Muscle layer of colon (tissue), 2 donors: ENCODE results near the gene HIC1.
A peak's percentile ranks its signal among the peaks of the same experiment; 100 is the strongest.

Source experiments
- H3K27ac ChIP-seq: one replicate; pipeline ENCODE4 v1.7.0; 2013; ENCODE audit warnings: low read depth, mild to moderate bottlenecking, low read length, moderate library complexity
- H3K27me3 ChIP-seq, 2 donors: one replicate each; pipeline ENCODE4 v1.7.0; 2013; ENCODE audit warnings: low read length in 2 of 2, mild to moderate bottlenecking in 2 of 2; ENCODE audit not compliant: insufficient read depth in 2 of 2, control insufficient read depth in 1 of 2
- H3K36me3 ChIP-seq: one replicate; pipeline ENCODE4 v1.7.0; 2013; ENCODE audit warnings: mild to moderate bottlenecking, low read length; ENCODE audit not compliant: insufficient read depth
- H3K4me1 ChIP-seq: one replicate; pipeline ENCODE4 v1.7.0; 2013; ENCODE audit warnings: mild to moderate bottlenecking, low read length; ENCODE audit not compliant: insufficient read depth
- H3K4me3 ChIP-seq, 2 donors: one replicate each; pipeline ENCODE4 v1.7.0; 2013; ENCODE audit warnings: low read length in 2 of 2, low read depth in 1 of 2, mild to moderate bottlenecking in 1 of 2, moderate library complexity in 1 of 2
- H3K9ac ChIP-seq: one replicate; pipeline ENCODE4 v1.7.0; 2013; ENCODE audit warnings: low read length
- H3K9me3 ChIP-seq: one replicate; pipeline ENCODE4 v1.7.0; 2013; ENCODE audit warnings: mild to moderate bottlenecking, low read length
- donor health status: abdominal sarcoma.
- donor health status: Adenocarcinoma of cecum.

HIC1 gene

DNA sequence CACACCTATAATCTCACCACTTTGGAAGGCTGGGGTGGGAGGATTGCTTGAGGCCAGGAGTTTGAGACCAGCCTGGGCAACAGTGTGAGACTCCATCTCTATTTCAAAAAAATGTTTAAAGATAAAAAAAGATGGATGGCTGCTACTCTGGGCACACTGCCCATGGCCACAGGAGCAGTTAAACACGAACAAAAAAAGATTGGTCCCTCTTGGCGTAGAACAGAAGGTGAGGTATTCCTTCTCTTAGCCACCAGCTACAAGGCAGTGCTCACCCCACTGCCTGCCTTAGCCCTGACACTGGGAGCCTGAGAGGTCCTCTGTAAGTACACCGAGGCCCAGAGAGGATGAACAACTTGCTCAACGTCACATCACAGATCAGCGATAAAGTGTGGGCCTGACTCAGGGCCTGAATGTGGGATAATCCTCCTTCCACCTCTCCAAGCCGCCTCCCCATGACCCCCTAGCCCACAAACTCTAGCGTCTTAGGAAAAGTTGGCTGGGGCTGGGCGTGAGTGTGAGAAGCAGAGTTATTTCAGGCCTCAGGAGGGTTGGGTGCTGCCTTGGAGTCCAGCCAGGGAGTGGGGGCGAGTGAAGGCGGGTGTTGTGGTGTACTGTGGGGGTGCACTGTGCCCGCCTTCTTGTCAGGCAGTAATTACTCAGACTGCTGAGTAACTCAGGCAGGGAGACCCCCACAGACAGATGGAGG, 27.2 kb upstream of the HIC1 start:
- H3K4me1 ChIP-seq, result peaks cover 39% of the 10 kb centered on the region
- H3K36me3 ChIP-seq, result no peaks in the 10 kb centered on the region
- H3K27me3 ChIP-seq, result peaks cover 9 to 49% of the 10 kb centered on the region in 2 donors
- H3K4me3 ChIP-seq, result no peak overlapping the region
- no peak overlapping the region for H3K27ac ChIP-seq
- no peaks in the 10 kb centered on the region for H3K9me3 ChIP-seq
- H3K9ac ChIP-seq, result no peak overlapping the region

DNA sequence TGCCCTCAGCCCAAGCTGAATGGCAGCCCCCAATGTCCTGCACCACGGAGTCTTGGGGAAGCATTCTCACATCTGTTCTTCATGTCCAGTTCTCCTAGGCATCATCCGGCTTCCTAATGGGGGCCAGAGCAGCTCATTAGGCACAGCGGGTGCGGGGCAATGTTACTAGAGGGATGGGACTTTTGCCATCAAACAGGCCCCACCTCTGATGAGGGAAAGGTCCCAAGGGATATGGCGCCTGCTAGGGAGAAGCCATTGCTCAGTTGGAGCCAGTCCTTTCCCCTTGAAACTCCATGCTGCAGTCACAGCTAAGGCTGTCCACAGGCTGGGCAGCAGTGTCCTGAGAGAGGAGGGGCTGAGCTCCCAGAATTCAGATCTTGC, 26.7 kb upstream of the HIC1 start:
- Histone ChIP-seq H3K27me3 (peaks cover 9 to 44% of the 10 kb centered on the region in 2 donors), H3K9ac (no peak overlapping the region), H3K36me3 (peaks cover 1% of the 10 kb centered on the region), H3K9me3 (no peaks in the 10 kb centered on the region), H3K4me3 (no peak overlapping the region), H3K27ac (no peak overlapping the region), H3K4me1 (peaks cover 39% of the 10 kb centered on the region)

DNA sequence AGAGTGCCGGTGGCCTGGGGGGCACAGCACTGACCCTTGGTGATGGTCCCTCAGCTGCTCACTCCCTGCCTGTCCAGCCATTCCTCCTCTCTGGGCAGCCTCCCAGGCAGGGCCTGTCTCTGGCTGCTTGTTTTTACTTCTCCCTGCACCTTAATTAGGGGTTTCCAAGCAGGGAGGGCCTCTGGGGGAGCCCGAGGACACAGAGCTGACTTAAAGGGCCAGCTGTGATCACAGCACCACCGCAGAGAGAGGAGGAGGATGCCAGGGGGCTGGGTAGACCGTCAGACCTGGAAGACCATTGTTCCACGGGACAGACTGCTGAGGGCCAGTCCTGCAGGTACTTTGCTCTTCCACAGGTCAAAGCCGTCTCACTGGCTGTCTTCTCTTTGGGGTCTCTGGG, 26.2 kb upstream of the HIC1 start:
- no peaks in the 10 kb centered on the region for H3K9me3 ChIP-seq
- H3K4me1 ChIP-seq, result peaks cover 39% of the 10 kb centered on the region
- peaks cover 9 to 41% of the 10 kb centered on the region in 2 donors for H3K27me3 ChIP-seq
- no peak overlapping the region for H3K9ac ChIP-seq
- H3K4me3 ChIP-seq, result no peak overlapping the region
- peaks cover 6% of the 10 kb centered on the region for H3K36me3 ChIP-seq
- H3K27ac ChIP-seq, result no peak overlapping the region

DNA sequence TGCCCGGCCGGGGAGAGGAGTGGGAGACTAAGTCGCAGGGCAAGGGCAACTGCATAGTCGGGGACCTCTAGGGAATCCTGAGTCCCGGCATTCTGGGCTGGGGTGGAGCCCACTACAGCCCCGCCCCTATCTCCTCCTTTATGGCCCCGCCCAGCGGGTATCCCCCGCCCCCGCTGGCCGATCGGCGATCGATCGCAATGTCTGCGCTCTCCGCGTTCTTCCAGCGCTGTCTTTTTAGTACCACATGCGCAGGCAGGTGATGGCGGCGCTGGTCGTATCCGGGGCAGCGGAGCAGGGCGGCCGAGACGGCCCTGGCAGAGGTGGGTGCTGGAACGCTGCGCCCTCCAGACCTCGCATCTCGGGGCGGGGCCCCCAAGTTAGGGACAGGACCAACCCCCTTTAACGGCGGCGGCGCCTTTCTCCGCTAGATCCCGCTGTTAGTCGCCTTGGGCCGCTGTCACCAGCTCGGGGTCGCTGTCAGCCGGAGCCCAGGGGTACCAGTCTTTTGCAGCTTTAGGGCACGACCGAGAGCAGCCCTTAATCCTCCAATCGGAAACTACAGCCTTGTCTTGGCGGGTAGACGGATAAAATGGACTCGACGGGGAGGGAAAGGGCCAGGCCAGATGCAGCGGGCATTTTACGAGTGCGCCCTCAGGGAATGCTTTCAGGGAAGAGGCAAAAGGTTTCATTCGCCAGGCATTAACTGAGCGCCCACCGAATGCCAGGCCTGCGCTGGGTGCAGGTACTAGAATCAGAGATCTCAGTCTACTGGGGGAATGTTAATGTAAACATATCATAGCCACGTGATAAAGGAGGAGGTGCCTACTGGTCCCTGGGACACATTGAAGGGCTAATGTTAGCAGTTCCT, 24.8 kb upstream of the HIC1 start, which contains the start of gene DPH1:
Gene DPH1, plus strand, starts transcription at position 243 of the 868 bp plus-strand sequence. Its CDS starts 17 bp downstream, at position 260.
- Histone ChIP-seq H3K27me3 (peaks cover 9 to 27% of the 10 kb centered on the region in 2 donors), H3K4me3 (peak within 1 kb of the TSS; percentile 88 to 98), H3K9ac (peak within 1 kb of the TSS; percentile 82), H3K9me3 (no peaks in the 10 kb centered on the region), H3K4me1 (peaks cover 31% of the 10 kb centered on the region), H3K36me3 (peaks cover 10% of the 10 kb centered on the region), H3K27ac (peak within 1 kb of the TSS; percentile 36)

DNA sequence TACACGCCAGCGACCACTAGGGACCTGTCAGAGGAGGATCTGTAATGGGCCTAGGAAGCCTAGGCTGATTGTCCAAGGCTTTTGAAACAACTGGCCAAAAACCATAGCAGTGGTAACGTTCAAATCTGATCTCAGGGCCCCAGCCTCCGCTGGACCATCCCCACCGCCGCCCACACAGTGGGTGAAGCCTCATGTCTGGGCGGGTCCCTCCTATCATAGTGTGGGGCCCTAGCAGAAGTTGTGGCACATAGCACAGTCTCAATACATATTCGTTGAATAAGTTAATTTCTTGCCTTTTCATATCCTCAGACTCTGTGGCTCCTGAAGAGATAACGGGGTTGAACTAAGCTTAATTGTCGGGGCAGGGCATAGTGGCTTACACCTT, 24.1 kb upstream of the HIC1 start:
- Histone ChIP-seq H3K4me3 (peak overlapping the region; percentile 88 to 98), H3K9me3 (no peaks in the 10 kb centered on the region), H3K9ac (peak overlapping the region; percentile 82), H3K4me1 (peaks cover 30% of the 10 kb centered on the region), H3K27ac (peak overlapping the region; percentile 36), H3K36me3 (peaks cover 13% of the 10 kb centered on the region), H3K27me3 (peaks cover 9 to 20% of the 10 kb centered on the region in 2 donors)

DNA sequence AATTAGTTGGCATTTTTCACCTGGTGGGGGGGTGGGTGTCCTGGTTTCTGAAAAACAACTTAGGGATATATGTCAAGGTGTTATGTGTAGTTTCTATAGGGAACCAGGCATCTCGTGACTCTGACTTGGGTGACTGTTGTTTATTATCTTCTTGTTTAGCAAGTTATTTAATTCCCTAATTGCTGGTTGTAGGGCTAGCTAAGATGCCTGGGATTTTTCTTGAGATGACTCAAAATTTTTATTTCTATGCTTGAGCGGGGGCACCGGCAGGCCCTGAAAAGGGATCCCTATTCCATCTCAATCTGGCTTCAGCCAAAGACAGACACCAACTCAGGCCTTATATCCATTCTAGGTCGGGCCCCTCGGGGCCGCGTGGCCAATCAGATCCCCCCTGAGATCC, 21.8 kb upstream of the HIC1 start:
- H3K27me3 ChIP-seq, result peaks cover 0 to 7% of the 10 kb centered on the region in 2 donors
- H3K9ac ChIP-seq, result no peak overlapping the region
- H3K9me3 ChIP-seq, result no peaks in the 10 kb centered on the region
- H3K4me1 ChIP-seq, result peaks cover 23% of the 10 kb centered on the region
- H3K36me3 ChIP-seq, result peaks cover 32% of the 10 kb centered on the region
- no peak overlapping the region for H3K4me3 ChIP-seq
- no peak overlapping the region for H3K27ac ChIP-seq

DNA sequence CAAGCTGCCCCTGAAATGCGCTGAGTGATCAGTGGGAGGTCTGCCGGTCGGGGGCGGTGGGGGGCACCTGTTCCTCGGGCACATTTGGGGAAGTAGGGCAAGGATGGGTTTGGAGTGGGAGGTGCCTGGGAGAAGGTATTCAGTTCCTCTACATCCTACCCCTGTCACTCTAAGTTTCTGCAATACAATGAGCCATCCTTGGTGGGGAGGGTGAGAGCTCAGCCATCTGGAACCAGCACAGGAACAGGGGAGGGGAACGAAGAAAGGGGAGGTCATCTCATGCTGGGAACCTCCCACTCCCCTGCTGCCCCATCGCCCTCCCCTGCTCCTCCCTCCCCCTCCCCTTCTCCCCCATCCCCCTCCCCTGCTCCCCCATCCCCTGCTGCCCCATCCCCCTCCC, 20.7 kb upstream of the HIC1 start:
- H3K4me1 ChIP-seq, result peaks cover 23% of the 10 kb centered on the region
- H3K4me3 ChIP-seq, result no peak overlapping the region
- no peaks in the 10 kb centered on the region for H3K27me3 ChIP-seq
- no peak overlapping the region for H3K9ac ChIP-seq
- peaks cover 32% of the 10 kb centered on the region for H3K36me3 ChIP-seq
- H3K27ac ChIP-seq, result no peak overlapping the region
- H3K9me3 ChIP-seq, result no peaks in the 10 kb centered on the region

DNA sequence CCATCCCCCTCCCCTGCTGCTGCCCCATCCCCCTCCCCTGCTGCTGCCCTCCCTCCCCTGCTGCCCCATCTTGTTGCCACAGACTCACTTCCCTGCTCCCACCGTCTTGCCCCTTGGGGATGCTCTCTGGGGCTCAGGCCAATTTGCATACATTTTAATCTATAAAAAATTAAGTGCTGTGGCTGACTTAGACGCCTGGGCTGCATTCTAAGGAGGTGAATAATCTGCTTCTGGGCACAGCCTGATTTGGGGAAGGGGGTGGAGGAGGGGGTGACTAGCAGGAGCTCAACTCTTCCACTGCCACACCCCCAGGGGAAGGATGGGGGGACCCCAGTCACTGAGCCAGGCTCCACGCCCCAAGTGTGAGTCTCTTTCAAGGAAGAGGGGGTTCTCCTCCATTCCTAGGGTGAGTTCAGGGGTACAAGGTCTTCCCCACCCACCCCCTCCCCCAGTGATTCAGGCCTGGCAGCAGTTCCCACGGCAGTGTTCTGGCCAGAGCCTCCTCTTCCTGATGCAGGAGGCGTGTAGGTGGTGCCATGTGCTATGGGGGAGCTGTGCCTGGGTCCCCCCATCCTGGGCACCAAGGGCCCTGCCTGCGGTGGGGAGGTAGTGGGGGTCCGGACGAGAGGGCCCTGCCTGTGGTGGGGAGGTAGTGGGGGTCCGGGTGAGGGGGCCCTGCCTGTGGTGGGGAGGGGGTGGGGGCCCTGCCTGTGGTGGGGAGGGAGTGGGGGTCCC, 19.9 kb upstream of the HIC1 start:
- Histone ChIP-seq H3K27me3 (no peaks in the 10 kb centered on the region), H3K9ac (no peak overlapping the region), H3K36me3 (peaks cover 34% of the 10 kb centered on the region)

DNA sequence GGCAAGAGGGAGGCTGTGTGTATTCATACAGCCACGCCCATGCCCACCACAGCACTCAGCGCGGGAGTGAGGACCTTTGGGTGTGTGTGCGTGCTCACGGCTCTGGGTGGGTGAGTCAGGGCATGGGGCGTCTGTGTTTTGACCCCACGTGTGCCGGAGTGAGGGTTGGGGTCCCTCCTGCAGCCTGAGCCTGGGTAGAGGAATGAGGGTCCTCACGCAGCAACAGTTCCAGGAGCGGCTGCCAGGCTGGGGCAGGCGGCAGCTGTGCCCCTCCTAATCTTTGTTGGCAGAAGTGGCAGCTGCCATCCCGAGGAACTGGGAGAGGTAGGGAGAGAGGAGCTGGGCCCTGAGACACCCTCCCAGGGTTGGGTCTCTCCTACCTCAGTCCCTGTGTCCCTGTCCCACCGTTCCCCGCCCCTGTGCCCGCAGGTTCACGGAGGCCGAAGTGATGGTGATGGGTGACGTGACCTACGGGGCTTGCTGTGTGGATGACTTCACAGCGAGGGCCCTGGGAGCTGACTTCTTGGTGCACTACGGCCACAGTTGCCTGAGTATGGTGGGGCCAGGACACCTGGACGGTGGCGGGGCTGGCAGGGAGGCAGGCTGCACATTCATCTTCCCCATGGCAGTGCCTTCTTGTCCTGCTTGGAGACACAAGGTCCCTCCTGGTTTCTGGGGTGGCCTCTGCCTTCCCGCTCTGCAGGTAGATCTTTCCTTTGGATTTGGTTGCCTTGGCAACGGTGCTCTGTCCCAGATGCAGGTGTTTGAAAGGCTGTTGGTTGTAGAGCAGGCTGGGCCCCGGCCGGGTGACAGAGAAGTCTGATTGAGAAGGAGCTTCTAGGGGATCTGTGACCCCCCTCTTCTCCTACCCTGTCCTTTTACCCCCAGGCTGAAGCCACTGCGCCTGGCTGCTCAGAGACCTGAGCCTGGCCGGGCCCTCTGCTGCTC, 19.1 kb upstream of the HIC1 start:
- H3K9me3 ChIP-seq, result no peaks in the 10 kb centered on the region
- H3K36me3 ChIP-seq, result peaks cover 40% of the 10 kb centered on the region
- no peak overlapping the region for H3K9ac ChIP-seq
- H3K27me3 ChIP-seq, result no peaks in the 10 kb centered on the region
- H3K4me1 ChIP-seq, result peaks cover 17% of the 10 kb centered on the region
- no peak overlapping the region for H3K4me3 ChIP-seq
- no peak overlapping the region for H3K27ac ChIP-seq

More for the DNA sequence above, 19.9 kb upstream of the HIC1 start:
- H3K4me3 ChIP-seq, result no peak overlapping the region
- no peak overlapping the region for H3K27ac ChIP-seq
- H3K9me3 ChIP-seq, result no peaks in the 10 kb centered on the region
- H3K4me1 ChIP-seq, result peaks cover 20% of the 10 kb centered on the region

DNA sequence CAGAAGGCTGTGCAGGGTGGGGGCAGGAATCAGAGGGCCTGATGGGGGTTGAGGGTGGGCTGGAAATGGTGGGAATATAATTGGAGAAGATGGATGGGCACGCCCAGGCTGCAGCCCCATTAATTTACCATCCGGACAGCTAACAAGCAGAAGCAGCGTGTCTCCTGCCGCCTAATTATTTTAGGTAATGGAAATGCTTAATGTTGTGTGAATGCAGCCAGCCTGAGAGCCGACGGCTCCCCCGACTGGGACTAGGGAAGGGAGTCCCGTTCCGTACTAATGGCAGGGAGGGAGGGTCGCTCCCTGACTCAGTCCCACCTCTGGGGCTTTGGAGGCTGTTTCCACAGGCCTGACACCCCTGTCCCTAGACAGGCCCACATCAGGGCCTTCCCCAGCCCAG, 17.7 kb upstream of the HIC1 start:
- Histone ChIP-seq H3K36me3 (peaks cover 40% of the 10 kb centered on the region), H3K4me3 (no peak overlapping the region), H3K4me1 (peaks cover 10% of the 10 kb centered on the region), H3K9ac (no peak overlapping the region), H3K9me3 (no peaks in the 10 kb centered on the region), H3K27ac (no peak overlapping the region), H3K27me3 (no peaks in the 10 kb centered on the region)
